ENCODE measurements around the gene RRBP1.

The RRBP1 gene

GRCh38 chr20:17646961-17647301 is 35.1 kb downstream of the RRBP1 start:
- ATAC-seq (ENCODE audit: insufficient read depth, low read depth) (no peak), DNase-seq (no peak)
- H3K79me2 ChIP-seq (ENCODE audit: insufficient read depth, low read length), result peaks cover 36% of the 10 kb centered on the region

GRCh38 chr20:17646209-17646960 is 35.7 kb downstream of the RRBP1 start:
- TF ChIP-seq CTCF (IDR thresholded peaks at IDR 0.05; ENCODE audit: borderline replicate concordance, extremely low read depth, low read length, poor library complexity, severe bottlenecking) (no peak), EZH2 (IDR thresholded peaks at IDR 0.05; ENCODE audit: borderline replicate concordance, low read depth, low read length, severe bottlenecking) (no peak)
- Histone ChIP-seq H3K4me2 (ENCODE audit: insufficient read depth, low read length) (no peak overlapping the region), H3K9me3 (ENCODE audit: insufficient read depth, low read length, severe bottlenecking) (no peaks in the 10 kb centered on the region), H3K4me1 (ENCODE audit: insufficient read depth, low read length) (no peaks in the 10 kb centered on the region), H4K20me1 (ENCODE audit: insufficient read depth, low read length) (peaks cover 72% of the 10 kb centered on the region), H3K36me3 (ENCODE audit: insufficient read depth, low read length) (peaks cover 31% of the 10 kb centered on the region), H3K4me3 (ENCODE audit: low read depth in 1 of 2, low read length in 2 of 2) (no peak overlapping the region), H2AFZ (ENCODE audit: low read depth, low read length) (no peak overlapping the region), H3K27ac (ENCODE audit: low read length) (no peak overlapping the region), H3K27me3 (ENCODE audit: insufficient read depth, low read length, poor library complexity) (no peaks in the 10 kb centered on the region), H3K79me2 (ENCODE audit: insufficient read depth, low read length) (peaks cover 33% of the 10 kb centered on the region), H3K9ac (ENCODE audit: low read depth, low read length) (no peak overlapping the region)
- ATAC-seq (ENCODE audit: insufficient read depth, low read depth) (no peak), DNase-seq (no peak)

More at GRCh38 chr20:17646961-17647301, 35.1 kb downstream of the RRBP1 start:
- no peaks in the 10 kb centered on the region for H3K4me1 ChIP-seq (ENCODE audit: insufficient read depth, low read length)
- no peaks in the 10 kb centered on the region for H3K9me3 ChIP-seq (ENCODE audit: insufficient read depth, low read length, severe bottlenecking)
- TF ChIP-seq EZH2 (IDR thresholded peaks at IDR 0.05; ENCODE audit: borderline replicate concordance, low read depth, low read length, severe bottlenecking), result no peak
- TF ChIP-seq CTCF (IDR thresholded peaks at IDR 0.05; ENCODE audit: borderline replicate concordance, extremely low read depth, low read length, poor library complexity, severe bottlenecking), result no peak
- no peak overlapping the region for H3K27ac ChIP-seq (ENCODE audit: low read length)
- H3K4me2 ChIP-seq (ENCODE audit: insufficient read depth, low read length), result no peak overlapping the region
- no peak overlapping the region for H3K9ac ChIP-seq (ENCODE audit: low read depth, low read length)
- no peak overlapping the region for H3K4me3 ChIP-seq (ENCODE audit: low read depth in 1 of 2, low read length in 2 of 2)
- H3K36me3 ChIP-seq (ENCODE audit: insufficient read depth, low read length), result peaks cover 26% of the 10 kb centered on the region
- peaks cover 66% of the 10 kb centered on the region for H4K20me1 ChIP-seq (ENCODE audit: insufficient read depth, low read length)
- no peaks in the 10 kb centered on the region for H3K27me3 ChIP-seq (ENCODE audit: insufficient read depth, low read length, poor library complexity)
- H2AFZ ChIP-seq (ENCODE audit: low read depth, low read length), result no peak overlapping the region

GRCh38 chr20:17645546-17646208 is 36.4 kb downstream of the RRBP1 start:
- no peak for DNase-seq
- Histone ChIP-seq H3K27me3 (ENCODE audit: insufficient read depth, low read length, poor library complexity) (no peaks in the 10 kb centered on the region), H2AFZ (ENCODE audit: low read depth, low read length) (no peak overlapping the region), H3K27ac (ENCODE audit: low read length) (0 out of 2 replicates have a peak overlapping the region, but pooled peaks have one; percentile 13), H3K9ac (ENCODE audit: low read depth, low read length) (no peak overlapping the region), H3K4me3 (ENCODE audit: low read depth in 1 of 2, low read length in 2 of 2) (no peak overlapping the region), H3K4me1 (ENCODE audit: insufficient read depth, low read length) (no peaks in the 10 kb centered on the region), H3K36me3 (ENCODE audit: insufficient read depth, low read length) (peaks cover 37% of the 10 kb centered on the region), H3K9me3 (ENCODE audit: insufficient read depth, low read length, severe bottlenecking) (no peaks in the 10 kb centered on the region), H3K79me2 (ENCODE audit: insufficient read depth, low read length) (peaks cover 33% of the 10 kb centered on the region), H3K4me2 (ENCODE audit: insufficient read depth, low read length) (no peak overlapping the region), H4K20me1 (ENCODE audit: insufficient read depth, low read length) (peaks cover 75% of the 10 kb centered on the region)
- ATAC-seq (ENCODE audit: insufficient read depth, low read depth), result no peak
- TF ChIP-seq CTCF (IDR thresholded peaks at IDR 0.05; ENCODE audit: borderline replicate concordance, extremely low read depth, low read length, poor library complexity, severe bottlenecking), result no peak
- TF ChIP-seq EZH2 (IDR thresholded peaks at IDR 0.05; ENCODE audit: borderline replicate concordance, low read depth, low read length, severe bottlenecking), result no peak
